ENCODE results near the gene PRKCG.
"Not testable (repeated sequence)": the region's sequence is repeated elsewhere in the genome, so short reads cannot be mapped to it uniquely, and the experiment has no call there.

PRKCG gene

DNA sequence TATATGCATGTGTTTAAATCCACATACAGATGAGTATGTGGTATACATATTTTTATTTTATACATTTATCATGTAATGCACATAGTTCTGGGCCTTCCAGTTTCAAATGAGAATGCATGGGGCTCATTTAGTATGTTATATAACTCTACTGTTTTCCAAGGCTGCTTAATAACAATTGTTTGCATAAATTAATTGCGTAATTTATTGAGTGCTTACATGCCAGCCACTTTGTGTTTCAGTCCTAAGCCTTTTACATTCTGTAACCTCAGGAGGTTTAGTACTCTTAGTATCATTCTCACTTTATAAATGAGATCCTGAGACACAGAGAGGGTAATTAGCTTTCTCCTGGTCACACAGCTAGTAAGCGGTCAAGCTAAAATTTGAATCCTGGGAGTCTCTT, 64.0 kb downstream of the PRKCG start:
- no peak for FAIRE-seq

DNA sequence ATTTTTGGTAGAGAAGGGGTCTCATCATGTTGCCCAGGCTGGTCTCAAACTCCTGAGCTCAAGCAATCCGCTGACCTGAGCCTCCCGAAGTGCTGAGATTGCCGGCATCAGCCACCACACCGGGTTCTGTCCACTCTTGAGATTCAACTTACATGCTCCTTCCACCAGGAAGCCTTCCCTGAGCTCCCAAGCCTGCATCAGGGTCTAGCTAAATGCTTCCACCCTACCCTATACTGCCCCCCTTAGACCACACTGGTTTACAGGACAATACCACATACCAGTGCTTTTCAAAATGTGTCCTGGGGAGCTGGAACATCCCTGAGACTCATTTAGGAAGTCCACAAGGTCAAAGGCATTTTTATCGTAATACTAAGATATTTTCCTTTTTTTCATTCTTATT, 65.6 kb downstream of the PRKCG start:
- no peak for FAIRE-seq

DNA sequence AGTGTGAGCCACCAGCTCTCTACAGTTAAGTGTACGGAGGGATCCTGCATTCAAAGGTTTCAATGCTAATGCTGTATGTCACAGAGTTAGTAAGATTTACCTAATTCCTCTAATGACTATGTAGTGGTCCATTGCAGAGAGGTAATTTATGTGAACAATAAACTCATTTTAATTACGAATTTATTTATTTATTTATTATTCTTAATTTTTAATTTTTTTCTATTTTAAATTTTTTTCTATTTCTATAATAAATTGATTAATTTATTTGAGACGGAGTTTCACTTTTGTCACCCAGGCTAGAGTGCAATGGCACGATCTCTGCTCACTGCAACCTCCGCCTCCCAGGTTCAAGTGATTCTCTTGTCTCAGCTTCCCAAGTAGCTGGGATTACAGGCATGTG, 66.6 kb downstream of the PRKCG start:
- not testable (repeated sequence) for FAIRE-seq

DNA sequence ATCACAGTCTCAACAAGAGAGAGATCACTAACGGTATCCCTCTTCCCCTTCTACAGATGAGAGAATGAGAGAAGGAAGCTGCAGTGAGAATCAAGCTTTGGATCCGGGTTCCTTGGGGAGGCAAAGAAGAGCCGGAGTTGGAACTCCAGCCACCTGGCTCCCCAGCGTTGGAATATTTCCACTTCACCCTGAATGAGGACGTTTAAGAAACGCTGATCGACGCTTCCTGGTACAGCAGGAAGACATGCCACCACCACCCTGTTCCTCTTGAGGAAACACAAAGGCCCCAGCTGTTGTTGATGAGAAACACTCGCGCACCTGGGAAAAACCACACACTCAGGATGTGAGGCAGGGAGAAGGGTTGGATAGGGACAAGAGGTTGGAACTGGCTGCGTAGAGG, 69.4 kb downstream of the PRKCG start:
- FAIRE-seq = no peak

DNA sequence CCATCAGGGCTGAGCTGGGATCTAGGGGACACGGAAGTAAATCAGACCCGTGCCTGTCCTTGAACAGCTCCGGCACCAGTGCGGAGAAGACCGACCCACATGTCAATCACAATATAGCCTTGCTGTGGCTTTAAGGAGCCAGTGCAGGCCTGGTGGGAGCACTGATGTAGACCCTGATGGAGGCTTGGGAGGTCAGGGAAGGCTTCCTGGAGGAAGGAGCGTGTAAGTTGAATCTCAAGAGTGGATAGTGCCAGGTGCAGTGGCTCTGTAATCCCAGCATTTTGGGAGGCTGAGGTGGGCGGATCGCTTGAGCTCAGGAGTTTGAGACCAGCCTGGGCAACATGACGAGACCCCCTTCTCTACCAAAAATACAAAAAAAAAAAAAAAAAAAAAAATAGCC, 70.0 kb downstream of the PRKCG start:
- no peak for FAIRE-seq

DNA sequence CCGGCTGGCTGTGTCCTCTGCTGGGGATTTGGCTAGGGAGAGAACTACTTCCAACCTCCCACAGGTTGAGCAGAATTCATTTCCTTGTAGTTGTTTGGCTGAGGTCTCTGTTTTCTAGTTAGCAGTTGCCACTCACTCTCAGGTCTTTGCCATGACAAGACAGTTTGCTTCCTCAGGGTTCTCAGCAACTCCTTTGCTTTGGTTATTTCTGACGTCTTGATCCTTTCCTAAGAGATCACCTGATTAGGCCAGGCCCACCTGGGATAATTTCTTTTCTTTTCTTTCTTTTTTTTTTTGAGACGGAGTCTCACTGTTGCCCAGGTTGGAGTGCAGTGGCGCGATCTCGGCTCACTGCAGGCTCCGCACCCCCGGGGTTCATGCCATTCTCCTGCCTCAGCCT, 71.4 kb downstream of the PRKCG start:
- FAIRE-seq = no peak

All from A204.1 (cell line).